ENCODE data around the gene MATN3. TPM values are rescaled to one million over a fixed set of nuclear protein-coding genes. Genes with fewer than 3 reads are reported as not detected.

MATN3 gene
- total and polyA plus RNA-seq, 2 of the 13 experiments (the other 11 are each of a cell fraction or from before 2014, with no cell fraction given), result 36.1 to 208 TPM

DNA sequence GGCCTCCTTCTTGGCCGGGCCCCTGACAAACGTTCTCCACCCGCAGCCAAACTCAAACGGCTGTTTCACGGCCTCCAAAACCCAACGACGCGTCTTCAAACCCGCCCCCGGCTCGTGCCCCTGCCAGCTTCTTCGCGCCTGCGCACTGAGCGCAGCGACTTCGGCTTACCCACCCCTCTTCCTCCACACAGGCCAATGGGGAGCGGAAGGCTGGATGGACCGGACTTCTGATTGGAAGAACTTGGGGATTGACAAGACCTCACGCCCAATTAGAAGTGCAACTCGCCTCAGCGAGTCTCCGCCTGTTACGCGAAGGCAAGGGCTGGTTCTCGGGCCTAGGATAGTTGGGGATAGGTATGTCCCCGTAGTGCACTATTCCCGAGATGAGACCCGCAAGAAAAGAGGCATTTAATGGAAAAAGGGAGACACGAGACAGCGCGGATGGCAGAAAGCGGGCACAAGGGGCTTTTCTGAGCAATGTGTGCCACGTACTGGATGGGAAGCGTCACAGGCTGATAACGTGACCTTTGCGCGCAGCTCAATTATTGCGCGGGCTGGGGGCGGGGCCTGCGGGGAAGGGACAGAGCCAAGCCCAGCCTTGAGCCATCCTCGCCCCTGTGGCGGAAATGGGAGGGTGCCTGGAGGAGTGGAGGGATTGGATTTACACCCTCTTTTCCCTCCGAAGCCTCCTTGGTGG is 39.2 kb upstream of the MATN3 start, which contains the start of gene LAPTM4A (continued):
- peak; percentile 92; the same call in 1 of the 2 replicates for TF ChIP-seq ZNF124 (CRISPR knock-in tag; IDR thresholded peaks at IDR 0.05)
- TF ChIP-seq ZNF382 (CRISPR knock-in tag; IDR thresholded peaks at IDR 0.05; ENCODE audit: borderline replicate concordance), result no peak
- no peak; the same call in 1 of the 2 replicates for TF ChIP-seq NR1H2 (CRISPR knock-in tag; IDR thresholded peaks at IDR 0.05; ENCODE audit: borderline replicate concordance, low read depth)
- TF ChIP-seq, protein P1, sequence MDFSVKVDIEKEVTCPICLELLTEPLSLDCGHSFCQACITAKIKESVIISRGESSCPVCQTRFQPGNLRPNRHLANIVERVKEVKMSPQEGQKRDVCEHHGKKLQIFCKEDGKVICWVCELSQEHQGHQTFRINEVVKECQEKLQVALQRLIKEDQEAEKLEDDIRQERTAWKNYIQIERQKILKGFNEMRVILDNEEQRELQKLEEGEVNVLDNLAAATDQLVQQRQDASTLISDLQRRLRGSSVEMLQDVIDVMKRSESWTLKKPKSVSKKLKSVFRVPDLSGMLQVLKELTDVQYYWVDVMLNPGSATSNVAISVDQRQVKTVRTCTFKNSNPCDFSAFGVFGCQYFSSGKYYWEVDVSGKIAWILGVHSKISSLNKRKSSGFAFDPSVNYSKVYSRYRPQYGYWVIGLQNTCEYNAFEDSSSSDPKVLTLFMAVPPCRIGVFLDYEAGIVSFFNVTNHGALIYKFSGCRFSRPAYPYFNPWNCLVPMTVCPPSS (IDR thresholded peaks at IDR 0.05), result no peak
- TF ChIP-seq ZNF329 (CRISPR knock-in tag; IDR thresholded peaks at IDR 0.05; ENCODE audit: low read depth), result peak; percentile 23
- TF ChIP-seq ZNF616 (CRISPR knock-in tag; IDR thresholded peaks at IDR 0.05; ENCODE audit: low read depth), result no peak; the same call in 1 of the 2 replicates
- peak; percentile 79 for TF ChIP-seq TAF1 (CRISPR knock-in tag; IDR thresholded peaks at IDR 0.05)
- TF ChIP-seq ZEB1 (IDR thresholded peaks at IDR 0.05; ENCODE audit: insufficient replicate concordance, low read depth), result peak; percentile 72
- TF ChIP-seq STAT6 (CRISPR knock-in tag; IDR thresholded peaks at IDR 0.05; ENCODE audit: borderline replicate concordance), result peak; percentile 79; the same call in 1 of the 2 replicates
- TF ChIP-seq ZNF143 (CRISPR knock-in tag; IDR thresholded peaks at IDR 0.05), result no peak
- 0 out of 2 replicates have a peak, but pooled peaks have one; percentile 9 for TF ChIP-seq RFX5 (IDR thresholded peaks at IDR 0.05; ENCODE audit: low read depth, low read length)
- peak; percentile 80 for TF ChIP-seq MEIS1 (CRISPR knock-in tag; IDR thresholded peaks at IDR 0.05; ENCODE audit: borderline replicate concordance)
- peak; percentile 93 for TF ChIP-seq ARID4A (CRISPR knock-in tag; IDR thresholded peaks at IDR 0.05; ENCODE audit: borderline replicate concordance)
- TF ChIP-seq ZNF841 (CRISPR knock-in tag; IDR thresholded peaks at IDR 0.05; ENCODE audit: borderline replicate concordance), result no peak
- no peak for TF ChIP-seq ZNF850 (CRISPR knock-in tag; conservative IDR thresholded peaks at IDR 0.05)
- peak; percentile 6; the same call in 1 of the 2 replicates for TF ChIP-seq RFXANK (CRISPR knock-in tag; IDR thresholded peaks at IDR 0.05)
- TF ChIP-seq, protein P2, sequence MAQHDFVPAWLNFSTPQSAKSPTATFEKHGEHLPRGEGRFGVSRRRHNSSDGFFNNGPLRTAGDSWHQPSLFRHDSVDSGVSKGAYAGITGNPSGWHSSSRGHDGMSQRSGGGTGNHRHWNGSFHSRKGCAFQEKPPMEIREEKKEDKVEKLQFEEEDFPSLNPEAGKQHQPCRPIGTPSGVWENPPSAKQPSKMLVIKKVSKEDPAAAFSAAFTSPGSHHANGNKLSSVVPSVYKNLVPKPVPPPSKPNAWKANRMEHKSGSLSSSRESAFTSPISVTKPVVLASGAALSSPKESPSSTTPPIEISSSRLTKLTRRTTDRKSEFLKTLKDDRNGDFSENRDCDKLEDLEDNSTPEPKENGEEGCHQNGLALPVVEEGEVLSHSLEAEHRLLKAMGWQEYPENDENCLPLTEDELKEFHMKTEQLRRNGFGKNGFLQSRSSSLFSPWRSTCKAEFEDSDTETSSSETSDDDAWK (CRISPR knock-in tag; IDR thresholded peaks at IDR 0.05), result no peak
- TF ChIP-seq, protein P3, sequence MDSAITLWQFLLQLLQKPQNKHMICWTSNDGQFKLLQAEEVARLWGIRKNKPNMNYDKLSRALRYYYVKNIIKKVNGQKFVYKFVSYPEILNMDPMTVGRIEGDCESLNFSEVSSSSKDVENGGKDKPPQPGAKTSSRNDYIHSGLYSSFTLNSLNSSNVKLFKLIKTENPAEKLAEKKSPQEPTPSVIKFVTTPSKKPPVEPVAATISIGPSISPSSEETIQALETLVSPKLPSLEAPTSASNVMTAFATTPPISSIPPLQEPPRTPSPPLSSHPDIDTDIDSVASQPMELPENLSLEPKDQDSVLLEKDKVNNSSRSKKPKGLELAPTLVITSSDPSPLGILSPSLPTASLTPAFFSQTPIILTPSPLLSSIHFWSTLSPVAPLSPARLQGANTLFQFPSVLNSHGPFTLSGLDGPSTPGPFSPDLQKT (CRISPR knock-in tag; IDR thresholded peaks at IDR 0.05; ENCODE audit: borderline replicate concordance), result no peak

All from HepG2 (cell line).